IMR-90 (cell line): ENCODE data around the gene TLL1. TPM values are rescaled to one million over a fixed set of nuclear protein-coding genes. Genes with fewer than 3 reads are reported as not detected.

Experiments used
- ATAC-seq: fragments of 200-7000 bp; cut with Tn5 transposase; 2 replicates; pipeline ENCODE4 v1.9.1; 2020; ENCODE audit warnings: low read depth, mild to moderate bottlenecking, moderate library complexity
- BruUV-seq: library from RNA; stranded (reverse); fragments of 400-500 nt; replicated peaks from 2 replicates; lab custom pipeline; 2021; lab: Mats Ljungman, UMichigan
- CTCF ChIA-PET: fragments of 300-600 bp; formaldehyde crosslinking; extraction: SDS; loops from one replicate; lab custom pipeline; 2021; ENCODE audit warnings: antibody characterized with exemption; lab: Yijun Ruan, JAX
- POLR2A ChIA-PET: fragments of 300-600 bp; sonication (Branson Sonifier 250); formaldehyde crosslinking; loops from one replicate; lab custom pipeline; 2022; ENCODE audit warnings: antibody characterized with exemption; ENCODE audit not compliant: unreplicated experiment; lab: Charles Lee
- DNase-seq: peaks from one replicate; pipeline ENCODE4 v3.0.0; 2013
- H2AFZ ChIP-seq: replicated peaks from 2 replicates; pipeline ENCODE3; 2013; ENCODE audit warnings: low read length, mild to moderate bottlenecking; ENCODE audit not compliant: poor library complexity
- H2AK5ac ChIP-seq: 2 replicates; pipeline ENCODE4 v1.6.1; 2013; ENCODE audit warnings: low read depth, low read length, inconsistent platforms
- H2AK9ac ChIP-seq: replicated peaks from 2 replicates; pipeline ENCODE3; 2013; ENCODE audit warnings: mild to moderate bottlenecking, low read depth, low read length, moderate library complexity; ENCODE audit not compliant: poor library complexity
- H2BK120ac ChIP-seq: 2 replicates; pipeline ENCODE4 v1.6.1; 2013; ENCODE audit warnings: low read depth, low read length, inconsistent platforms
- H2BK15ac ChIP-seq: 3 replicates; pipeline ENCODE4 v1.6.1; 2013; ENCODE audit warnings: low read depth, low read length, inconsistent platforms
- H2BK20ac ChIP-seq: 2 replicates; pipeline ENCODE4 v1.6.1; 2013; ENCODE audit warnings: low read depth, mild to moderate bottlenecking, inconsistent platforms, low read length, moderate library complexity
- H2BK5ac ChIP-seq: 2 replicates; pipeline ENCODE4 v1.6.1; 2013; ENCODE audit warnings: mild to moderate bottlenecking, low read depth, low read length, inconsistent platforms; ENCODE audit not compliant: poor library complexity, severe bottlenecking
- H3K14ac ChIP-seq: replicated peaks from 2 replicates; pipeline ENCODE4 v1.6.1; 2013; ENCODE audit warnings: low read depth, low read length, inconsistent platforms
- H3K18ac ChIP-seq: 2 replicates; pipeline ENCODE4 v1.6.1; 2013; ENCODE audit warnings: low read depth, low read length, control low read depth
- H3K23ac ChIP-seq: 2 replicates; pipeline ENCODE4 v1.6.1; 2013; ENCODE audit warnings: low read depth, low read length, inconsistent platforms
- H3K27ac ChIP-seq: 2 replicates; pipeline ENCODE4 v1.5.1; 2013; ENCODE audit warnings: mild to moderate bottlenecking, control low read depth, low read length; ENCODE audit not compliant: insufficient read depth
- H3K27me3 ChIP-seq: 2 replicates; pipeline ENCODE4 v1.6.1; 2013; ENCODE audit warnings: low read length; ENCODE audit not compliant: control insufficient read depth, insufficient read depth
- H3K36me3 ChIP-seq: 2 replicates; pipeline ENCODE4 v1.6.1; 2013; ENCODE audit warnings: low read length, mixed read lengths; ENCODE audit not compliant: control insufficient read depth, insufficient read depth
- H3K4ac ChIP-seq: 2 replicates; pipeline ENCODE4 v1.6.1; 2013; ENCODE audit warnings: low read depth, low read length, inconsistent platforms
- H3K4me1 ChIP-seq: 2 replicates; pipeline ENCODE4 v1.6.1; 2013; ENCODE audit warnings: low read length, mixed read lengths; ENCODE audit not compliant: control insufficient read depth, insufficient read depth
- H3K4me2 ChIP-seq: 2 replicates; pipeline ENCODE4 v1.6.1; 2013; ENCODE audit warnings: low read depth, mild to moderate bottlenecking, control low read depth, low read length, moderate library complexity
- H3K4me3 ChIP-seq: 2 replicates; pipeline ENCODE4 v1.5.1; 2013; ENCODE audit warnings: low read depth, mild to moderate bottlenecking, control low read depth, low read length, moderate library complexity; ENCODE audit not compliant: insufficient read depth
- H3K56ac ChIP-seq: 2 replicates; pipeline ENCODE4 v1.6.1; 2013; ENCODE audit warnings: low read length, inconsistent platforms; ENCODE audit not compliant: insufficient read depth; ENCODE audit errors: extremely low read depth
- H3K79me1 ChIP-seq, 2 experiments: 2 replicates each; pipeline ENCODE4 v1.6.1; 2013; ENCODE audit warnings: low read length in 2 of 2, inconsistent platforms in 1 of 2, low read depth in 1 of 2
- H3K9ac ChIP-seq: 2 replicates; pipeline ENCODE4 v1.6.1; 2013; ENCODE audit warnings: low read depth, low read length, control low read depth
- H3K9me1 ChIP-seq: 2 replicates; pipeline ENCODE4 v1.6.1; 2013; ENCODE audit warnings: low read length, inconsistent platforms; ENCODE audit not compliant: insufficient read depth
- H3K9me3 ChIP-seq: 2 replicates; pipeline ENCODE4 v1.6.1; 2013; ENCODE audit warnings: low read length; ENCODE audit not compliant: control insufficient read depth, insufficient read depth
- H4K20me1 ChIP-seq: 2 replicates; pipeline ENCODE4 v1.6.1; 2013; ENCODE audit warnings: low read length, inconsistent platforms; ENCODE audit not compliant: insufficient read depth
- H4K5ac ChIP-seq: 2 replicates; pipeline ENCODE4 v1.6.1; 2013; ENCODE audit warnings: mild to moderate bottlenecking, low read depth, low read length, control low read depth
- H4K8ac ChIP-seq, 2 experiments: 2 replicates each; pipeline ENCODE4 v1.6.1; 2013; ENCODE audit warnings: low read depth in 2 of 2, low read length in 2 of 2, control low read depth in 1 of 2, inconsistent platforms in 1 of 2
- H4K91ac ChIP-seq: 2 replicates; pipeline ENCODE4 v1.6.1; 2013; ENCODE audit warnings: low read depth, low read length, inconsistent platforms; ENCODE audit not compliant: insufficient read depth
- CHD1 ChIP-seq: IDR thresholded peaks from 2 replicates; pipeline ENCODE4 v1.6.1; 2012; ENCODE audit warnings: low read depth, low read length, improper control_type of control experiment
- FOS ChIP-seq: fragments of 150-350 bp; IDR thresholded peaks from 2 replicates; pipeline ENCODE4 v1.6.1; 2016; ENCODE audit warnings: low read depth, low read length
- MAFK ChIP-seq: IDR thresholded peaks from 2 replicates; pipeline ENCODE4 v1.6.1; 2012; ENCODE audit warnings: low read depth, low read length, improper control_type of control experiment
- SMC3 ChIP-seq: fragments of 150-350 bp; IDR thresholded peaks from 2 replicates; pipeline ENCODE4 v1.6.1; 2016; ENCODE audit warnings: low read depth, mild to moderate bottlenecking, antibody characterized with exemption, low read length, moderate library complexity
- WGBS, 2 experiments: methylation state at CpG; one replicate each; pipeline versions ENCODE4 v1.1.5 to v1.1.7; 2013; ENCODE audit warnings: missing lambda C conversion rate in 2 of 2; ENCODE audit not compliant: insufficient read length in 1 of 2; ENCODE audit errors: extremely low coverage in 2 of 2; 5-methylcytosine and 5-hydroxymethylcytosine counted together
- dilution Hi-C: fragments of 300-500 bp; cut with HindIII; formaldehyde crosslinking; loops from one replicate; pipeline ENCODE4 v1.14.3; 2018; ENCODE audit warnings: low sequenced_read_pairs; ENCODE audit not compliant: unreplicated experiment
- in situ Hi-C: fragments of 300-500 bp; cut with MboI; formaldehyde crosslinking; loops from 3 replicates; pipeline ENCODE4 v1.14.3; 2019; ENCODE audit warnings: low sequenced_read_pairs, inconsistent platforms, mixed read lengths
- intact Hi-C: fragments of 100-400 bp; cut with micrococcal nuclease; formaldehyde crosslinking; loops from 2 replicates; pipeline ENCODE4 v1.10.0; 2022
- polyA plus RNA-seq, 3 experiments: library from polyadenylated mRNA; depleted of rRNA; stranded (reverse); fragments of >200 nt; gene quantifications; 2 replicates each; pipeline ENCODE4 v1.2.3, GENCODE V29; 2012; ENCODE audit warnings: low replicate concordance in 1 of 3
- total RNA-seq: library from RNA; depleted of rRNA; stranded (reverse); fragments of >200 nt; gene quantifications from 2 replicates; pipeline ENCODE4 v1.2.3, GENCODE V29; 2012
- TF ChIP-seq, protein P1 (sequence below): fragments of 150-350 bp; IDR thresholded peaks from 2 replicates; pipeline ENCODE4 v1.6.1; 2016; ENCODE audit warnings: low read depth, mild to moderate bottlenecking, low read length, moderate library complexity, borderline replicate concordance

The TLL1 gene
- total and polyA plus RNA-seq, 2 of the 4 experiments (the other 2 are of a cell fraction) = not detected

DNA sequence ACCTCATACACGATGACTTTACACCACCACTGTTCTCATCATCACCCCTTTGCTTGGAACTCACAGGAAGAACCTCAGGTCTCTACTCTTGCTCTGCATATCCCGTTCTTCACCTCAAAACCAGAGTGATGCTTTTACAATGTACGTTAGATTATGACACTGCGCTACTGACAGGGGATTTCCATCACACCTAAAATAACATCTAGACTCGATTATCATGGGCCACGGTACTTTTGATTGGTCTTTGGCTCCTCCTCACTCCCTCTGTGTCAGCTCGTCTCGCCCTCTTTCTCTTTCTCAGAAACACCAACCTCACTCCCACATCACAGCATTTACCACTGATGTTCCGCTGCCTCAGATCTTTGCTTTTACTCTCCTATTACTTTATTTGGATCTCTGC, 172.4 kb downstream of the TLL1 start:
- in situ Hi-C loops = no loop called here
- Histone ChIP-seq H3K23ac (no peak overlapping the region), H3K9ac (no peak overlapping the region), H2BK5ac (no peak overlapping the region), H2AK5ac (no peak overlapping the region), H3K27ac (no peak overlapping the region), H3K9me3 (no peaks in the 10 kb centered on the region), H3K27me3 (no peaks in the 10 kb centered on the region), H4K91ac (no peak overlapping the region), H2BK20ac (no peak overlapping the region), H3K56ac (no peak overlapping the region), H3K9me1 (no peaks in the 10 kb centered on the region), H4K5ac (no peak overlapping the region), H3K4me1 (no peaks in the 10 kb centered on the region), H3K18ac (no peak overlapping the region), H2AK9ac (no peak overlapping the region), H3K79me1 (no peaks in the 10 kb centered on the region), H2BK120ac (no peak overlapping the region), H3K4me2 (no peak overlapping the region), H2AFZ (no peak overlapping the region), H3K4ac (no peak overlapping the region), H3K4me3 (no peak overlapping the region), H3K14ac (no peak overlapping the region), H4K8ac (no peak overlapping the region), H2BK15ac (no peak overlapping the region), H4K20me1 (no peaks in the 10 kb centered on the region), H3K36me3 (no peaks in the 10 kb centered on the region)
- intact Hi-C loops = no loop called here
- TF ChIP-seq FOS (no peak), MAFK (no peak), SMC3 (no peak), CHD1 (no peak)
- TF ChIP-seq, protein P1, sequence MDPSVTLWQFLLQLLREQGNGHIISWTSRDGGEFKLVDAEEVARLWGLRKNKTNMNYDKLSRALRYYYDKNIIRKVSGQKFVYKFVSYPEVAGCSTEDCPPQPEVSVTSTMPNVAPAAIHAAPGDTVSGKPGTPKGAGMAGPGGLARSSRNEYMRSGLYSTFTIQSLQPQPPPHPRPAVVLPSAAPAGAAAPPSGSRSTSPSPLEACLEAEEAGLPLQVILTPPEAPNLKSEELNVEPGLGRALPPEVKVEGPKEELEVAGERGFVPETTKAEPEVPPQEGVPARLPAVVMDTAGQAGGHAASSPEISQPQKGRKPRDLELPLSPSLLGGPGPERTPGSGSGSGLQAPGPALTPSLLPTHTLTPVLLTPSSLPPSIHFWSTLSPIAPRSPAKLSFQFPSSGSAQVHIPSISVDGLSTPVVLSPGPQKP = no peak
- ATAC-seq (no peak), DNase-seq (no peak)
- BruUV-seq = no TSS peak
- WGBS, 2 experiments = 22% methylated on average over 3 of the region's 9 CpGs; no CpG with 5 or more reads in 1 of the 2 experiments
- POLR2A ChIA-PET = no interaction called here
- CTCF ChIA-PET = no interaction called here
- dilution Hi-C loops = no loop called here
